A673 (cell line): ENCODE data around the gene DXO.

ENCODE experiments used
- EZH2 ChIP-seq: fragments of 200-600 bp; sonication (generic); IDR thresholded peaks from 2 replicates; pipeline ENCODE4 v1.6.1; 2017; ENCODE audit warnings: borderline replicate concordance, low read depth, mild to moderate bottlenecking, mixed read lengths, antibody characterized with exemption, low read length; ENCODE audit not compliant: poor library complexity, severe bottlenecking
- TF ChIP-seq, protein P1 (sequence below): fragments of 300-800, 200-600 bp; sonication (generic); conservative IDR thresholded peaks from 2 replicates; pipeline ENCODE4 v1.5.1; 2017; ENCODE audit warnings: low read depth, mild to moderate bottlenecking, antibody characterized with exemption, low read length, moderate library complexity, mixed read lengths

DNA sequence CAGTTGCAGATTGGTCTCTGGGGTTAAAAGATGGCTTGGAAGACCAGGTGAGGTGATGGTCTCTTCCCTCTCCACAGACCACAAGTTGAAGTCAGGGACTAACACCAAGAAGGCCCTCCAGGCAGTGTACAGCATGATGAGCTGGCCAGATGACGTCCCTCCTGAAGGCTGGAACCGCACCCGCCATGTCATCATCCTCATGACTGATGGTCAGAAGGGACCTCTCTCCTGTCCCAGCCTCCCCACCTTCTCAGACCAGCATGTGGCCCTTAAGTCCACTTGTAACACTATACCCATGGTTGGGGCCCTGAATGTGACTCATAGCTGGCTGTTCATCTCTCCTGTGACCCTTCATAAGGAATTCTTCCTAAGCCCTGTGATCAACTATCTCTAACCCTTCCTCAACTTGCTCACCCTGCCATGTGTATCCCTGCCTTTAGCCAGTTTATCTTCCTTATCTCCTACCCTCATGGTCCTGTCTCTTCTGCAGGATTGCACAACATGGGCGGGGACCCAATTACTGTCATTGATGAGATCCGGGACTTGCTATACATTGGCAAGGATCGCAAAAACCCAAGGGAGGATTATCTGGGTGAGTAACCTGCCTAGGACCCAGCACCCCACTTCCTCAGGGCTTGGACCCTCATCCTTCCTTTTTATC lies 23.1 kb downstream of the DXO start:
- TF ChIP-seq, protein P1, sequence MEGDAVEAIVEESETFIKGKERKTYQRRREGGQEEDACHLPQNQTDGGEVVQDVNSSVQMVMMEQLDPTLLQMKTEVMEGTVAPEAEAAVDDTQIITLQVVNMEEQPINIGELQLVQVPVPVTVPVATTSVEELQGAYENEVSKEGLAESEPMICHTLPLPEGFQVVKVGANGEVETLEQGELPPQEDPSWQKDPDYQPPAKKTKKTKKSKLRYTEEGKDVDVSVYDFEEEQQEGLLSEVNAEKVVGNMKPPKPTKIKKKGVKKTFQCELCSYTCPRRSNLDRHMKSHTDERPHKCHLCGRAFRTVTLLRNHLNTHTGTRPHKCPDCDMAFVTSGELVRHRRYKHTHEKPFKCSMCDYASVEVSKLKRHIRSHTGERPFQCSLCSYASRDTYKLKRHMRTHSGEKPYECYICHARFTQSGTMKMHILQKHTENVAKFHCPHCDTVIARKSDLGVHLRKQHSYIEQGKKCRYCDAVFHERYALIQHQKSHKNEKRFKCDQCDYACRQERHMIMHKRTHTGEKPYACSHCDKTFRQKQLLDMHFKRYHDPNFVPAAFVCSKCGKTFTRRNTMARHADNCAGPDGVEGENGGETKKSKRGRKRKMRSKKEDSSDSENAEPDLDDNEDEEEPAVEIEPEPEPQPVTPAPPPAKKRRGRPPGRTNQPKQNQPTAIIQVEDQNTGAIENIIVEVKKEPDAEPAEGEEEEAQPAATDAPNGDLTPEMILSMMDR = no peak
- no peak for TF ChIP-seq EZH2
